Dedifferentiated amniotic fluid mesenchymal stem cell (primary cell): Measurements from ENCODE around the gene TGFBRAP1.

Experiments used
- DNase-seq: peaks from one replicate; pipeline ENCODE4 v3.0.0-alpha.2; 2016; ENCODE audit errors: extremely low spot score

The TGFBRAP1 gene

GRCh38 chr2:105329561-105330495, at the start of gene TGFBRAP1:
TSS of gene TGFBRAP1 (minus strand) at chr2:105329735. CDS start at chr2:105308301, 21,434 bp downstream.
- DNase-seq, result no peak

- DNase-seq, result no peak
Observed at GRCh38 chr2:105378921-105379383, 49.4 kb upstream of the TGFBRAP1 start.

GRCh38 chr2:105378276-105378840, 48.8 kb upstream of the TGFBRAP1 start:
- no peak for DNase-seq

- no peak for DNase-seq
Observed at GRCh38 chr2:105377871-105378270, 48.3 kb upstream of the TGFBRAP1 start.

- no peak for DNase-seq
Observed at GRCh38 chr2:105376789-105377240, 47.3 kb upstream of the TGFBRAP1 start.

- no peak for DNase-seq
Observed at GRCh38 chr2:105376010-105376409, 46.5 kb upstream of the TGFBRAP1 start.

GRCh38 chr2:105375001-105375561, 45.5 kb upstream of the TGFBRAP1 start:
- no peak for DNase-seq

GRCh38 chr2:105373895-105374401, 44.4 kb upstream of the TGFBRAP1 start:
- DNase-seq, result no peak

GRCh38 chr2:105373344-105373781, 43.8 kb upstream of the TGFBRAP1 start:
- DNase-seq, result no peak

- no peak for DNase-seq
Observed at GRCh38 chr2:105371810-105372209, 42.3 kb upstream of the TGFBRAP1 start.

GRCh38 chr2:105371156-105371555, 41.6 kb upstream of the TGFBRAP1 start:
- no peak for DNase-seq

- DNase-seq, result peak; percentile 82
Observed at GRCh38 chr2:105369777-105370690, 40.5 kb upstream of the TGFBRAP1 start.

- DNase-seq, result no peak
Observed at GRCh38 chr2:105368759-105369408, 39.3 kb upstream of the TGFBRAP1 start.

GRCh38 chr2:105365206-105365605, 35.7 kb upstream of the TGFBRAP1 start:
- no peak for DNase-seq

GRCh38 chr2:105364436-105365139, 35.1 kb upstream of the TGFBRAP1 start:
- DNase-seq, result no peak

GRCh38 chr2:105362862-105363591, 33.5 kb upstream of the TGFBRAP1 start:
- no peak for DNase-seq

GRCh38 chr2:105361102-105361889, 31.8 kb upstream of the TGFBRAP1 start:
- DNase-seq, result no peak

- DNase-seq, result no peak
Observed at GRCh38 chr2:105358593-105358992, 29.1 kb upstream of the TGFBRAP1 start.

- no peak for DNase-seq
Observed at GRCh38 chr2:105357122-105357521, 27.6 kb upstream of the TGFBRAP1 start.
